Spinal cord (tissue), 10 donors: Measurements from ENCODE around the gene TRPM2. TPM values are rescaled to one million over a fixed set of nuclear protein-coding genes. Genes with fewer than 3 reads are reported as not detected.

Source experiments
- DNase-seq, 6 donors: peaks; one replicate each; pipeline versions ENCODE4 v3.0.0 to v3.0.0-alpha.2; 2013 to 2015; ENCODE audit warnings: low spot score in 6 of 6, low read depth in 4 of 6
- H3K27ac ChIP-seq: one replicate; pipeline ENCODE4 v1.5.1; 2013; ENCODE audit warnings: low read depth, low read length, control low read depth
- H3K27me3 ChIP-seq: one replicate; pipeline ENCODE4 v1.6.1; 2013; ENCODE audit warnings: low read length; ENCODE audit not compliant: control insufficient read depth, insufficient read depth
- H3K36me3 ChIP-seq: one replicate; pipeline ENCODE4 v1.6.1; 2013; ENCODE audit warnings: low read length; ENCODE audit not compliant: control insufficient read depth, insufficient read depth
- H3K4me1 ChIP-seq: one replicate; pipeline ENCODE4 v1.6.1; 2013; ENCODE audit warnings: low read length; ENCODE audit not compliant: control insufficient read depth, insufficient read depth
- H3K4me3 ChIP-seq: one replicate; pipeline ENCODE4 v1.5.1; 2013; ENCODE audit warnings: low read depth, low read length, control low read depth
- H3K9me3 ChIP-seq: one replicate; pipeline ENCODE4 v1.6.1; 2013; ENCODE audit warnings: low read length; ENCODE audit not compliant: control insufficient read depth, insufficient read depth
- WGBS: methylation state at CpG from one replicate; pipeline ENCODE4 v1.1.5; 2013; ENCODE audit warnings: missing lambda C conversion rate; ENCODE audit not compliant: insufficient coverage; 5-methylcytosine and 5-hydroxymethylcytosine counted together
- polyA plus RNA-seq, 2 donors: library from polyadenylated mRNA; unstranded; fragments of 120-200 nt; gene quantifications; one replicate each; pipeline ENCODE4 v1.2.1, GENCODE V29; 2013; ENCODE audit not compliant: insufficient read length in 2 of 2
- total RNA-seq, 2 donors: library from RNA; depleted of rRNA in 1 of 2; stranded (reverse); fragments of 120-200 nt in 1 of 2; fragments of >200 nt in 1 of 2; gene quantifications; one replicate each; pipeline versions ENCODE4 v1.2.3 to v1.2.4, GENCODE V29; 2013 to 2014
- donor health status: healthy.

Gene TRPM2
- total and polyA plus RNA-seq, 4 donors: 4.0 to 21.4 (median 14.5) TPM

- H3K27me3 ChIP-seq: no peaks in the 10 kb centered on the region
- no peak overlapping the region for H3K4me3 ChIP-seq
- H3K9me3 ChIP-seq: peaks cover 2% of the 10 kb centered on the region
- no peaks in the 10 kb centered on the region for H3K4me1 ChIP-seq
- H3K36me3 ChIP-seq: peaks cover 5% of the 10 kb centered on the region
- no peak for DNase-seq
- H3K27ac ChIP-seq: no peak overlapping the region
- WGBS: 78% methylated on average over 28 of the region's 28 CpGs
These were observed 130.1 kb downstream of the TRPM2 start for GRCh38 chr21:44483288-44484237.

DNA sequence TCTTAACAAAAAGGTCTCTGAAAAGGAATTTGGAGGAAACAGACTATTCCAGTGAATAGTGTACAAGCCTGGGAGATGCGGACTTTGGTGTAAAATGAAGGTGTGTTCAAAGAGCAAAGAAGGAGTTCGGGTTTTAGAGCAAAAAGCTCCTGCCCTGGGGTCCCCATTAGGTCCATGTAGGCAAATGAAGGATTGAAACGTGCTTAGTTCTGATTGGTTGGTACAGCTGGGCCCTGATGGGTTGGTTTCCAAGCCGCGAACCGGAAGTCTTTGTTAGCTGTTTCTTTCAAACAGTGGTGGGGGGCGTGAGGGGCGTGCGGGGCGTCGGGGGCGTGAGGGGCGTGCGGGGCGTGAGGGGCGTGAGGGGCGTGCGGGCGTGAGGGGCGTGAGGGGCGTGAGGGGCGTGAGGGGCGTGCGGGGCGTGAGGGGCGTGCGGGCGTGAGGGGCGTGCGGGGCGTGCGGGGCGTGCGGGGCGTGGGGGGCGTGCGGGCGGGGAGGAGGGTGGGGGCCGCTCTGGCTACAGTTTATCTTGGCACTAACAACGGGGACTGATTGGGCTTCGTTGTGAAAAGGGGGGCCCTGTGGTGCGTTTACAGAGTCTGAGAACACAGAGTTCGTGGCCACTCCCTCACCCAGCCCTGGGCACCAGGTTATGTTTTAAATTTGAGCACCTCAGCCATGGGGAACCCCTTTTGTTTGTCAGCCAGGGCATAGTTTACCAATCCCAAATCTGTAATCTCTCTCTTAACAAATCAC, 131.3 kb downstream of the TRPM2 start:
- no peak overlapping the region for H3K27ac ChIP-seq
- no peak for DNase-seq
- H3K9me3 ChIP-seq: peaks cover 2% of the 10 kb centered on the region
- no peaks in the 10 kb centered on the region for H3K4me1 ChIP-seq
- peaks cover 5% of the 10 kb centered on the region for H3K36me3 ChIP-seq
- no peaks in the 10 kb centered on the region for H3K27me3 ChIP-seq
- no peak overlapping the region for H3K4me3 ChIP-seq
- WGBS: 86% methylated on average over 16 of the region's 43 CpGs

- Histone ChIP-seq H3K27me3 (no peaks in the 10 kb centered on the region), H3K4me3 (no peak overlapping the region), H3K4me1 (no peaks in the 10 kb centered on the region), H3K36me3 (peaks cover 3% of the 10 kb centered on the region), H3K9me3 (peaks cover 2% of the 10 kb centered on the region), H3K27ac (no peak overlapping the region)
- WGBS: 75% methylated on average over 22 of the region's 25 CpGs
- peak in 1 of 6 donors; percentile 28 for DNase-seq
These were observed 131.9 kb downstream of the TRPM2 start for GRCh38 chr21:44485254-44485793.

GRCh38 chr21:44485796-44486195, 132.4 kb downstream of the TRPM2 start:
- DNase-seq: no peak
- no peaks in the 10 kb centered on the region for H3K4me1 ChIP-seq
- no peak overlapping the region for H3K4me3 ChIP-seq
- no peaks in the 10 kb centered on the region for H3K36me3 ChIP-seq
- whole genome bisulfite sequencing: 79% methylated on average over 9 of the region's 10 CpGs
- H3K27ac ChIP-seq: no peak overlapping the region
- H3K9me3 ChIP-seq: peaks cover 2% of the 10 kb centered on the region
- H3K27me3 ChIP-seq: no peaks in the 10 kb centered on the region

DNA sequence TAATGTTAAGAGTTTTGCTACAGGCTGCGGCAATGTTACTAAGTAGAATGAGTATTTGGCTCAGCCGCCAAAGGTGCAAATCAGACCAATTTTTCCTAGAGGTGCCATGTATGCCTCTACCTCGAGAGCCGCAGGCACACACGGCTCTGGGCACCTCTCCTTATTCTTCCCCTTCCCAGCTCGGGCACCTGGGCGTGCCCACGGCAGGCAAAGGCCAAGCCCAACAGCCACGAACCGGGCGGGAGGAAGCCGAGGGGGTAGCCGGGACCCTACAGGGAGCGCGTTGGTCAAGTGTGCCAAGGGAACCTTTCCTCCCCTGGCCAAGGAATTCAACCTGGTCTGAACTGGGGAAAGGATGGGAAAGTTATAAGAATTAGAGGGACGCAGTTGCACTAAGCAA, 132.9 kb downstream of the TRPM2 start:
- no peak overlapping the region for H3K4me3 ChIP-seq
- no peak overlapping the region for H3K27ac ChIP-seq
- H3K4me1 ChIP-seq: no peaks in the 10 kb centered on the region
- no peak for DNase-seq
- 82% methylated on average over 12 of the region's 16 CpGs for WGBS
- H3K27me3 ChIP-seq: no peaks in the 10 kb centered on the region
- H3K36me3 ChIP-seq: no peaks in the 10 kb centered on the region
- H3K9me3 ChIP-seq: peaks cover 2% of the 10 kb centered on the region

GRCh38 chr21:44487831-44488230, 134.4 kb downstream of the TRPM2 start:
- Histone ChIP-seq H3K4me1 (no peaks in the 10 kb centered on the region), H3K27ac (no peak overlapping the region), H3K9me3 (peaks cover 2% of the 10 kb centered on the region), H3K36me3 (no peaks in the 10 kb centered on the region), H3K4me3 (no peak overlapping the region), H3K27me3 (no peaks in the 10 kb centered on the region)
- no peak for DNase-seq
- WGBS: 14% methylated on average over 1 of the region's 4 CpGs

GRCh38 chr21:44489962-44490361, 136.5 kb downstream of the TRPM2 start:
- H3K9me3 ChIP-seq: peaks cover 2% of the 10 kb centered on the region
- H3K27me3 ChIP-seq: no peaks in the 10 kb centered on the region
- no peak overlapping the region for H3K4me3 ChIP-seq
- WGBS: 52% methylated on average over 5 of the region's 7 CpGs
- no peak for DNase-seq
- no peaks in the 10 kb centered on the region for H3K36me3 ChIP-seq
- no peak overlapping the region for H3K27ac ChIP-seq
- H3K4me1 ChIP-seq: no peaks in the 10 kb centered on the region

DNA sequence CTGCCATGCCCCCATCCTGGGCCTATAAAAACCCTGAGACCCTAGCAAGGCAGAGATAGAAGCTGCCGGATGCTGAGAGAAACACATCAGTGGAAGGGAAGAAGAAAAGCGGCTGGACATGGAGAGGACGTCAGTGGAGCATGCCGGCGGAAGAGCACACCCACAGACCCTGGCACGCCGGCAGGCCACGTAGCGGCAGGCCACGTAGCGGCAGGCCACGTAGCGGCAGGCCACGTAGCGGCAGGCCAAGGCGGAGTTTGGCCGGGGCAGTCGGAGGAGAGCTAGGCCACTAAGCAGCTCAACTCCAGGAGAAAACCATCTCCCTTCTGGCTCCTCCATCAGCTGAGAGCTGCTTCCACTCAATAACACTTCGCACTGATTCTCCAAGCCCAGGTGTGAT, 137.0 kb downstream of the TRPM2 start:
- Histone ChIP-seq H3K4me1 (no peaks in the 10 kb centered on the region), H3K9me3 (peaks cover 2% of the 10 kb centered on the region), H3K4me3 (no peak overlapping the region), H3K27ac (no peak overlapping the region), H3K36me3 (no peaks in the 10 kb centered on the region), H3K27me3 (no peaks in the 10 kb centered on the region)
- no peak for DNase-seq
- WGBS: 98% methylated on average over 18 of the region's 19 CpGs

- 84% methylated on average over 3 of the region's 9 CpGs for WGBS
- H3K4me1 ChIP-seq: no peaks in the 10 kb centered on the region
- peaks cover 2% of the 10 kb centered on the region for H3K9me3 ChIP-seq
These were observed 137.4 kb downstream of the TRPM2 start for GRCh38 chr21:44490816-44491215.

More at GRCh38 chr21:44490816-44491215, 137.4 kb downstream of the TRPM2 start:
- Histone ChIP-seq H3K4me3 (no peak overlapping the region), H3K27ac (no peak overlapping the region), H3K36me3 (no peaks in the 10 kb centered on the region), H3K27me3 (no peaks in the 10 kb centered on the region)
- DNase-seq: no peak
